GM12878 (cell line): ENCODE measurements around the gene ATXN1.

ENCODE experiments used
- ESRRA ChIP-seq: IDR thresholded peaks from 2 replicates; pipeline ENCODE4 v1.6.1; 2012; ENCODE audit warnings: mild to moderate bottlenecking, low read length, improper control_type of control experiment
- NFYA ChIP-seq: IDR thresholded peaks from 2 replicates; pipeline ENCODE4 v1.6.1; 2011; ENCODE audit warnings: low read depth, mild to moderate bottlenecking, low read length, improper control_type of control experiment, borderline replicate concordance
- POLR2AphosphoS5 ChIP-seq: IDR thresholded peaks from 2 replicates; pipeline ENCODE4 v1.6.1; 2011; ENCODE audit warnings: mild to moderate bottlenecking, low read length, inconsistent platforms
- POU2F2 ChIP-seq: IDR thresholded peaks from 3 replicates; pipeline ENCODE4 v1.6.1; 2011; ENCODE audit warnings: low read depth, mild to moderate bottlenecking, low read length, borderline replicate concordance
- RUNX3 ChIP-seq: IDR thresholded peaks from 2 replicates; pipeline ENCODE4 v1.6.1; 2012; ENCODE audit warnings: low read length, inconsistent platforms
- SIX5 ChIP-seq: IDR thresholded peaks from 2 replicates; pipeline ENCODE4 v1.6.1; 2011; ENCODE audit warnings: mild to moderate bottlenecking, low read depth, low read length, moderate library complexity; ENCODE audit not compliant: severe bottlenecking
- SMC3 ChIP-seq: IDR thresholded peaks from 2 replicates; pipeline ENCODE4 v1.6.1; 2011; ENCODE audit warnings: low read length, improper control_type of control experiment, borderline replicate concordance
- ZNF24 ChIP-seq: fragments of 450-650 bp; IDR thresholded peaks from 2 replicates; pipeline ENCODE4 v1.6.1; 2017; ENCODE audit warnings: antibody characterized with exemption, mild to moderate bottlenecking
- TF ChIP-seq, protein P1 (sequence below), 3 experiments: IDR thresholded peaks in 2 of 3; conservative IDR thresholded peaks in 1 of 3; 2 replicates each; pipeline ENCODE4 v1.5.1; 2011; ENCODE audit warnings: low read depth in 3 of 3, low read length in 3 of 3, mild to moderate bottlenecking in 3 of 3, control low read depth in 2 of 3, moderate library complexity in 2 of 3, inconsistent platforms in 1 of 3, mixed read lengths in 1 of 3; ENCODE audit not compliant: control insufficient read depth in 2 of 3, insufficient read depth in 1 of 3; ENCODE audit errors: extremely low read depth in 1 of 3

GRCh38 chr6:16648003-16648402 is 113.3 kb downstream of the ATXN1 start:
- TF ChIP-seq POLR2AphosphoS5 (no peak), SMC3 (no peak), POU2F2 (no peak), ESRRA (no peak), SIX5 (no peak), RUNX3 (no peak), ZNF24 (no peak), NFYA (no peak)
- TF ChIP-seq, protein P1, sequence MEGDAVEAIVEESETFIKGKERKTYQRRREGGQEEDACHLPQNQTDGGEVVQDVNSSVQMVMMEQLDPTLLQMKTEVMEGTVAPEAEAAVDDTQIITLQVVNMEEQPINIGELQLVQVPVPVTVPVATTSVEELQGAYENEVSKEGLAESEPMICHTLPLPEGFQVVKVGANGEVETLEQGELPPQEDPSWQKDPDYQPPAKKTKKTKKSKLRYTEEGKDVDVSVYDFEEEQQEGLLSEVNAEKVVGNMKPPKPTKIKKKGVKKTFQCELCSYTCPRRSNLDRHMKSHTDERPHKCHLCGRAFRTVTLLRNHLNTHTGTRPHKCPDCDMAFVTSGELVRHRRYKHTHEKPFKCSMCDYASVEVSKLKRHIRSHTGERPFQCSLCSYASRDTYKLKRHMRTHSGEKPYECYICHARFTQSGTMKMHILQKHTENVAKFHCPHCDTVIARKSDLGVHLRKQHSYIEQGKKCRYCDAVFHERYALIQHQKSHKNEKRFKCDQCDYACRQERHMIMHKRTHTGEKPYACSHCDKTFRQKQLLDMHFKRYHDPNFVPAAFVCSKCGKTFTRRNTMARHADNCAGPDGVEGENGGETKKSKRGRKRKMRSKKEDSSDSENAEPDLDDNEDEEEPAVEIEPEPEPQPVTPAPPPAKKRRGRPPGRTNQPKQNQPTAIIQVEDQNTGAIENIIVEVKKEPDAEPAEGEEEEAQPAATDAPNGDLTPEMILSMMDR (IDR thresholded peaks at IDR 0.05 in 2 of 3, conservative IDR thresholded peaks at IDR 0.05 in 1 of 3; ENCODE audit: control insufficient read depth in 2 of 3, extremely low read depth in 1 of 3, insufficient read depth in 1 of 3, low read depth in 3 of 3, low read length in 3 of 3) = no peak
